HUDEP-2 (cell line): ENCODE measurements around the gene PAAF1.

Source experiments
- DNase-seq, 76 experiments: peaks; one replicate each; lab custom pipeline; 2025; ENCODE audit not compliant: unreplicated experiment in 76 of 76; lab: John Stamatoyannopoulos, UW

Gene PAAF1

DNA sequence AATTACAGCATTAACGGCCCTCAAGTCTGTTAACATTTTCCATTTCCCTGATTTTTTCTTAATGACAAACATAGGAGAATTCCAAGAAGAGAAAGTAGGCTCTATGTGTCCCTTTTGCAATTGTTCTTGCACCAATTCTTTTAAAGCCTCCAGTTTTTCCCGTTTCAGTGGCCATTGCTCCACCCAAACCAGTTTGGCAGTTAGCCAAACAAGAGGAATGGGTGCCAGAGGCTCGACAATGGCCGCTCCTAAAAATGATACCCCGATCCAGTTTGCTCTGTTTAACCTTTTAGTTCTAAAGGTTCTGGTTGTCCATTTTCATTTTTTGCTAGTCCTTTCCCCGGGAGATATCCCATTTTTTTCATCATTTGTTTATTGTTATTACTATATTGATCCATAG lies 67.3 kb downstream of the PAAF1 start:
- DNase-seq, result no peak

DNA sequence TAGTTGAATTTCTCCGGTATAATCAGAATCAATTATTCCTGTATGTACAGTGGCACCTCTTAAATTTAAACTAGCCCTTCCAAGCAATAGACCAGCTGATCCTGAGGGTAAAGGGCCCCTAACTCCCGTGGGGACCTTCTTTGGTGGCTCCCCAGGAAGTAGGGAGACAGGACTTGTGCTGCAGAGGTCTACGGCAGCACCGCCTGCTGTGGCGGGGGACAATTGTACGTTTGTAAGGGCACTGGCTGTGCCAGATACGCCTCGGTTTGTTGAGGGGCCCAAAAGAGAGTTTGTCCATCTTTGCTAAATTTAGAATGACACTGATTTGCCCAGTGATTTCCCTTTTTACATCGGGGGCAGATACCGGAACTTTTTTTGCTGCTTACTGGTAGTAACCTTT lies 68.1 kb downstream of the PAAF1 start:
- no peak for DNase-seq

GRCh38 chr11:73945396-73945795 lies 68.6 kb downstream of the PAAF1 start:
- no peak for DNase-seq

DNA sequence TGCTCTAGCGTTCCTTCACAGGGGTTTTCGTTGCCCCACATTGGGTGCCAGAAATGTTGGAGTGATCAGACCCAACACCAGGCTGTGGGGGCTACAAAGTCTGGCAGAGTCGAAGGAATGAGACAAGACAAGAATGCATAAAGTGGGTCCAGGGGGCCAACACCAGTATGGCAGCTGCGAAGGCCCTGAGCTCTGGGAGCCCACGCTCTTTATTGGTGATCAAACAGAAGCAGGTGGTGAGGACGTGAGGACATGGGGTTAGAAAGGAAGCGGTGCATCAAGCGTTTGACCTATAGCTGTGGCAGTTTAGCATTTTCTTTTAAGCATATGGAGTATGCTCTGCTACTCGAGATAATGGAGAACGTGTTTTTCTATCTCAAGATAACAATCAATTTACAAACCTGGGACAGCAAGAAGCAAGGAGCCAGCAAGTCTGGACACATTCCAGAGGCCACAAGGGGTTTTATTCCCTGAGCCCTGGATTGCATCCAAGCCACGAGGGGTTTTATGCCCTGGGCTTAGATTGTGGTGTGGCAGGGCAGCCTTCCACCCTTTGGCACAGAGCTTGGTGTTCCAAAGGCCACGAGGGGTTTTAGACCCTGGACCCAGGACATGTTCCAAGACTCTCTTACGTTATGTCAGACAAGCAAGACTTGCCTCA lies 70.1 kb downstream of the PAAF1 start:
- no peak for DNase-seq

DNA sequence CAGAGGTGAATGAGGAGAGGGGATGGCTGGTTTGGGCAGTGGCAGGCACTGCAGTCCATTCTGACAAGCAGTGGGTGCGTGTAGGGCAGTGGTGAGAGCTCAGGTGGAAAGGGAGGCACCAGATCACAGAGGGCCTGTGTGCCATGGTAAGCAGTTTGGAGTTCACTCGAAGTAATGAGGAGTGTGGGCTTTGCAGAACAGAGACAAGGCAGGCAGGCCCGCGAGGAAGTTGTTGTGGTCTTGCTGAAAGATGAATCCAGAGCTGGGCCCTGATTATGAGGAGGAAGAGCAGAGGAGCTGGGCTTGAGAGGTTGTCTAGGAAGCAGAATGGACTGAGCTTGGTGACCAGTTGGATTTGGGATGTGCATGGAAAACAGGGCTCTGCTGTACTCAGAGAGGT lies 72.4 kb downstream of the PAAF1 start:
- DNase-seq, result no peak

DNA sequence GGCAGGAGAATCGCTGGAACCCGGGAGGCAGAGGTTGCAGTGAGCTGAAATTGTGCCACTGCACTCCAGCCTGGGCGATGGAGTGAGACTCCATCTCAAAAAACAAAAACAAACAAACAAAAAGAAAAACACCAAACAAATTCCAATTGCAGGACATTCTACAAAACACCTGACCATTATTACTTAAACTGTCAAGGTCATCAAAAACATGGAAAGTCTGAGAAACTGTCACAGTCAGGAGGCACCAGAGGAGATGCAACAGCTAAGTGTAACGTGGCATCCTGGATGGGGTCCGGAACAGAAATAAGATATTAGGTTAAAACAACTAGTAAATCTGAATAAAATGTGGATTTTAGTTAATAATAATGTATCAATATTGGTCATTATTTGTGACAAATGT lies 73.1 kb downstream of the PAAF1 start:
- DNase-seq, result no peak

DNA sequence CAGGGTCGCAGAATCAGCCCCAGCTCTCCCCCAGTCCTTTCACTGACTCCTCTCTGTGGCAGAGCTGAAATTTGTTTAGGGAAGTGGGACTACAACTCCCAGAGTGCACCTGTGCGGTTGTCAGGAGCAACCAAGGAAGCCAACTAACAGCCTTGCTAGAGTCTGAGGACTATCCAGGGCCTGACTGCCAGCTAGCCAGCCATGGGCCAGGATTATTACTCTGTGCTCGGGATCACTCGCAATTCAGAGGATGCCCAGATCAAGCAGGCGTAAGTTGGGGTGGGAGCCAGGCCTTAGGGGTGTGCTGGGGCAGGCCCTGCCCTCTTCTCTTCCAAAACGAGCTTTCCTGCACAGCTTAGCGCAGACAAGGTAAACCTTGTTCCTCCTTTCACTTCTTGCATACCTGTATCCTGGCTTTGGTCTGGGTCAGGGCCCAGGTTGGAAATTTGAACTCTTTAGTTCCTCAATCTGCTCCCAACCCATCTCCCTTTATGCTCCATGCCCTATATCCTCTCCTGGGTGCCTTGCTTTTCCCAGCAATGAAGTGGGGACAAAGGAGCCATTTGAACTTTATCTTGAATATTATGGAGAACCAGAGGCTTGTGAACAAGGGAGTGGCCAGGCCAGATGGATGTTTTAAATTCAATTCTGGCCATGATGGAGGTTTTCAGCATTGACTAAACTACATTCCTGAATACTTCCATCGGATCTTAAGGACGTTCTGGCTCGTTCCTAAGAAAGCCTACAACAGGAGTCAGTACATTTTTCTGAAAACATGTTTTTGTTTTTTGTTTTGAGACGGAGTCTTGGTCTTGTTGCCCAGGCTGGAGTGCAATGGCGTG lies 74.3 kb downstream of the PAAF1 start, which contains the start of gene DNAJB13:
TSS of gene DNAJB13 (plus strand) at position 158 of the 842 bp plus-strand sequence. CDS start at position 202, 44 bp downstream.
- peak in 13 of 76 experiments; percentile 1 to 26 (median 11) for DNase-seq

DNA sequence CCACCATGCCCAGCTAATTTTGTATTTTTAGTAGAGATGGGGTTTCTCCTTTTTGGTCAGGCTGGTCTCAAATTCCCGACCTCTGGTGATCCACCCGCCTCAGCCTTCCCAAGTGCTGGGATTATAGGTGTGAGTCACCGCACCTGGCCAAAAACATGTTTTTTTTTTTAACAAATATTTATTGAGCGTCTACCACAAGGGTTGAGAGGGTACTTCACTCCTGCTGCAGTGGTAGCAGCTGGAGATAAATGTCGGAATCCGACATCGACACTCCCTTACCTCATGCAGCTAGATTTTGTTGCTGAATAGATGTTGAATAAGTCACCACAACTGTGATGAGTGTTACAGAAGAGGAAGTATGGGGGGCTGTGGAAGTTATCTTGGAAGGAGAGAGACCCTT lies 75.0 kb downstream of the PAAF1 start:
- no peak for DNase-seq

DNA sequence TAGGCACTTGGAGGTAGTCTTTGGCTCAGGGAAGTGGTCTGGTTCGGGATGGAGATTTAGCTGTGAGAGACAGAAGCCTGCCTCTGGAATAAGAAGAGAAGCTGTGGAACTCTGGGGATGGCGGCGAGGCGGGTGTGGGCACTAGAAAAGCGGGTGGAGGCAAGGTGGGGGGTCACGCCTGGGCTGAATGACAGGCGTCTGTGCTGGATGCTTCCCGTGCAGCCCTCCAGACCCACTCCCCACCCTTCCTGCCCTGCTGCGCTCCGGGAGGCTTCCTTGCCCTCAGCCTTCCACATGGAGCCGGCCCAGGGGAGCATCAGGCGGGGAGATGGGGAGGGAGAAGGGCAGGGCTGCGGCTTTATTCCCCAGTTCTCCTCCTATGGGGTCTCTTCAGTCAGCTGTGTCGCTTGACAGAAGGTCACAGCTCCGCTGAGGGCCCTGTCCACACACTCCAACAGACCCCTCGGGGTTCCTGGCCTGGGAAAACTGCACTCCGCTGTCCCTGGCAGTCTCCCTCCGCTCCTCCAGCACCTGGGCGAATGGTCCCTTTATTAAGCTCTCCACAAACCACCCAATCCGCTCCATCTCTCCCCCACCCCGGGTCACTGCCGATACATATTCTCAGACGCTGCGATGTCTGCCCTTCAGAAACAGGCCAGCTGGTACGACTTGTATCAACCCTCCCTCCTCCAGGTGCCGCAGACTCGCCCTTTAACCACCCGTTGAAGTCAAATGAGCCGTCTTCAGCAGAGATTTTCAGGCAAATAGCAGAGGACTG lies 80.3 kb downstream of the PAAF1 start:
- DNase-seq, result no peak

DNA sequence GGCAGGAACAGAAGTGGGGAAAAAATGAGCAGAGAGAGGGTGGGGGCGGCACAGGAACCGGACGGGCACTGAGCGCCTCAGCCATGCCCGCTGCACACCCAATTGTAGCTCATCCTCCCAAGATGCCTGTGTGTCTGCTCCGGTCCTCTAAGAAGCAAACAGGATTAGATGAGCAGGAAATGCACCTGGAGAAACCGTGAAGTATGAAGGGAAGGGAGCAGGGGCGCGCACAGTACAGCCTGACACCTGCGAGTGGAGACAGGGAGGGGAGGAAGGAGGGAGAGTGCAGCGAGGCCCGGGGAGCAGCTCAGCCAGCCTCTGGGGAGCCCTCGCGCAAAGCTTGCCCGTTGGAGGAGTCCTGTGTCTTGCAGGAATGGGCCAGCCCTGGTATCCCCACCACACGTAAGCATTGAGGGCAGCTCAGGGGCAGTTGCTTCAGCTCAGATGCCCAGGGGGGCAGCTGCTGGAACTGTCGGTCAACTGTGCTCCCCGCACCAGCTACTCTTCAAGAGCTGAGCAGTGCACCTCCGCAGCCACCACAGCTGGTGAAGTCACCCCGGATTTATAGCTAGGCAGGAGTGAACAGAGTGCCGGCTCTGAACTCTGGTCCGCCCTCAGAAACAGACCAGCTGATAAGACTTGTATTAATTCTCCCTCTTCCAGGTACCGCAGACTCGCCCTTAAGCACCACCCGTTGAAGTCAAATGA lies 81.0 kb downstream of the PAAF1 start:
- DNase-seq, result no peak

DNA sequence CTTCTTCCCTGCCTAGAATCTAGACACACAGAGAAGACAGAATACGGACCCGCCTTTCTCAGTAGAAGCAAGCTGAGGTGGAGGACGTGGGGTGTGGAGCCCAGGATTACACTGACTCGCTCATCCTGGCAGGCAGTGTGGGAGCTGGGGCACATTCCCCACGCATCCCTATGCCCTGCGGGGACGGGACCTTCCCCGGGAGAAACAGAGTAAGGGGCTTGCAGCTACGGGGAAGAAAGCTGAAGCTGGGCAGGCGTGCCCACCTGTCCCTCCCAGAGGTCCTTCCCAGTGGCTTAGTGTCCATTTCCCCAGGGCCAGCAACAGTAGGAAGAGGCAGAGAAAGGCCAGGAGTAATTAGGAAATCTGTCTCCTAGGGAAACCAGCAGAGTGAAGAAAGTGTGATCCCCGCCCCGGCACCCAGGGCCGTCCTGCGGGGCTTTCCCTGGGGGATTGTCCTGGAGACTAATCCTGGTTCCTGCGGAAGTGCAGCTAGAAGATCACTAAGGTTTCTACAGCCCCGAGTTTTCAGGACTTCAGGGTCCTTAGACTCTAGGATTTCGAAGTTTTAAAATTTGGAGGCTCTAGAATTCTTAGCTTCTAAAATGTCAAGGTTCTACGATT lies 81.8 kb downstream of the PAAF1 start:
- DNase-seq, result no peak

DNA sequence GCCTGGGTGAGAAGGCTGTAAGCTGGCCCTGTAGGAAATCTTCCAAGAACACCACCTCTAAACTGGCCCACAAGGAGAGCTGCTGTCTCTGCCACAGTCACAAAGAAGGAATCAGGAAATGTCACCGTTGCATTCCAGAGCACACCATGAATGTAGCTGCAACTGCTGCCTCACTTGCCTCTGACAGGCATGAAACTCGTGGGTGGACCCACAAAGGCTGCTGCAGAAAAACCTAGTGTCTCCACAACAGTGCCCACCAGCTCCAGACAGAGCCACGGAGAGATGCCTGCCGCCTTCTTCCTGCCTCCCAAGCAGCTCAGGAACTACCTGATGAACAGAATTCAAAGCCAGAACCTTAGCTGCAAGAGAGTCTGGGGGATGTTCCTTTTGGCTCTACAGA lies 84.5 kb downstream of the PAAF1 start:
- DNase-seq, result no peak

- no peak for DNase-seq
These were observed 85.4 kb downstream of the PAAF1 start for GRCh38 chr11:73962101-73962705.

DNA sequence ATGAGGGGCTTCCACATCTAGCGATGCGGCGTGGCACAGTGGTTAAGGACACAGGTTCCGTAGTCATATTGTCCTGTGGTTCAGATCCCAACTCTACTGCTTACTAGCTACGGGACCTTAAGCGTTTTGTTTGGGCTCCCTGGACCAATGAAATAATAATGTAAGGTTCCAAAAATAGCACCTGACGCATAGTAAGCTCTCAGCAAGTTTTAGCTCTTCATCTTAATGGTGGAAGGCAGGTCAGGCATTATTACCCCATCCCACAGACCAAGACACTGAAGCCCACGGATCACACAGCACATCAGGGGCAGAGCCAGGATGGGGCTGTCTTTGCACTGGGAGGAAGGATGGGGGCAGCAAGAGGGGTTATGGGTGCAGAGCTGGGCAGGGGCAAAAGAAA lies 87.1 kb downstream of the PAAF1 start:
- no peak for DNase-seq

GRCh38 chr11:73965076-73965763 lies 88.4 kb downstream of the PAAF1 start:
- no peak for DNase-seq

DNA sequence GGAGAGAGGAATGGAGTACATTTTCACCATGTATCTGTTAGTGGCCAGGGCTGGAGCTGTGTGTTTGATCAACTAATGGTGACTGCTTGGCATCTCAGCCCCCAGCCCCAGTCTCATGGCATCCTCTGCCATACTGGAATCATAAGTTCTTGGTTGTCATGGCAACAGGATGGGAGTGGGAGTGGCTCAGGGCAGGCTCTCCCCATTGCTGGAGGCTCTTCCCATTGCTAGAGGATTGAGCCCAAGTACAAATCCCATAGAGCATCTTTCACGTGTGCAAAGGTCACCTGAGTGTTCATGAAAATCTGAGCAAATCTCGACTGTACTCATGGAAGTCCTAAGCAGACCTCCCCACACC lies 88.9 kb downstream of the PAAF1 start:
- DNase-seq, result no peak

DNA sequence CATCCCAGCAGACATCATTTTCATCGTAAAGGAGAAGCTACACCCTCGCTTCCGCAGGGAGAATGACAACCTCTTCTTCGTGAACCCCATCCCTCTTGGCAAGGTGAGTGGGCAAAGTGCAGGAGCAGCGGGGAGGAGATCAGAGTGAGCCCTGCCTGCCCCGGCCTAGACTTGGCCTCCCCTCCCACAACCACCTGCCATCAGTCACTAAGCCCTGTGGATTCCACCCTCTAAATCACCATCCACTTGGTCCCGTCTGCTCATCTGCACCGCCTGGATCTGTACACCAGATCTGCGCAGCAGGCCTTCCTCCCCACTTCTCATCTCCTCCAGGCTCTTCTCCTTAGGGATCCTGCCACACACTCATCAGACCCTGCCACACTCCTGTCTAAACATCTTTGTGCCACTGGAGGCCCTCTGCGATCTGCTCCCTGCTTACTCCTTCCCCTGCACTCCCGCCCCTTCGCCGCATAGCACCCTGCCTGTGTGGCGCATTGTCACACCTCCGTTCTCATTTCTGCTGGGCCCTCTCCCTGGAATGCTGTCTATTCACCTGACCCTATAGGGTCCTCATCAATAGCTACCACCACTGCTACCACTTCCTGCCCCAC lies 91.7 kb downstream of the PAAF1 start:
- no peak for DNase-seq

DNA sequence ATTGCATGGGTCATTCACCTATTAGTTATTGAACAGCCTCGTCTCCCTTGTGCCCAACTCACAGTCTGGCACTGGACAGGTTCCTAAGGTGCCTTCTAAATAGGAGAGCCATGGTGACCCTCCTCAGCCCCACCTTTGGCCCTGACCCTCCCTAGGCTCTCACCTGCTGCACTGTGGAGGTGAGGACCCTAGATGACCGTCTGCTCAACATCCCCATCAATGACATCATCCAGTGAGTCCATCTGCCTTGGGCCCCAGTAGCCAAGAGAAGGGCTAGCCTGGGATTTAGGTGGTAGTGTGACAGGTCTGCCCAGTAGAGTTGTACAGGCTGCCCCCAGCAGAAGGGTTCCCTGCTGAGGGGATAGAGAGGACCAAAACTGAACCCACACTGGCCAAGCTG lies 92.3 kb downstream of the PAAF1 start:
- no peak for DNase-seq
